GM18511 (cell line): ENCODE measurements around the gene SBK3.
"Not testable (repeated sequence)": the region's sequence is repeated elsewhere in the genome, so short reads cannot be mapped to it uniquely, and the experiment has no call there.

Source experiments
- ATAC-seq: cut with Tn5 transposase; IDR thresholded peaks from one replicate; pipeline ENCODE4 v1.9.1; 2021; ENCODE audit warnings: mild to moderate bottlenecking, moderate library complexity; ENCODE audit not compliant: unreplicated experiment

SBK3 gene

GRCh38 chr19:55541091-55541490 is 4.3 kb downstream of the SBK3 start:
- ATAC-seq = no peak

- no peak for ATAC-seq
Observed at GRCh38 chr19:55540619-55541018, 4.7 kb downstream of the SBK3 start.

GRCh38 chr19:55539090-55539984 is 6.0 kb downstream of the SBK3 start:
- ATAC-seq = no peak

GRCh38 chr19:55538132-55538531 is 7.2 kb downstream of the SBK3 start:
- ATAC-seq = no peak

- no peak for ATAC-seq
Observed at GRCh38 chr19:55537741-55538111, 7.6 kb downstream of the SBK3 start.

GRCh38 chr19:55536951-55537740 is 8.2 kb downstream of the SBK3 start, which contains the start of gene SBK2:
SBK2 (minus strand) TSS chr19:55537133; CDS start chr19:55536294, 839 bp downstream.
- no peak for ATAC-seq

- ATAC-seq = no peak
Observed at GRCh38 chr19:55536366-55536765, 9.0 kb downstream of the SBK3 start.

GRCh38 chr19:55535965-55536350 is 9.4 kb downstream of the SBK3 start:
- no peak for ATAC-seq

GRCh38 chr19:55535173-55535964 is 10.0 kb downstream of the SBK3 start:
- ATAC-seq = no peak

- ATAC-seq = not testable (repeated sequence)
Observed at GRCh38 chr19:55534280-55534679, 11.1 kb downstream of the SBK3 start.

- ATAC-seq = no peak
Observed at GRCh38 chr19:55530996-55531395, 14.3 kb downstream of the SBK3 start.

GRCh38 chr19:55529636-55530234 is 15.6 kb downstream of the SBK3 start:
- ATAC-seq = no peak

GRCh38 chr19:55528030-55528803 is 17.1 kb downstream of the SBK3 start:
- ATAC-seq = no peak

GRCh38 chr19:55527197-55528029 is 17.9 kb downstream of the SBK3 start:
- ATAC-seq = no peak

GRCh38 chr19:55526216-55527196 is 18.8 kb downstream of the SBK3 start:
- no peak for ATAC-seq

GRCh38 chr19:55525289-55526101 is 19.8 kb downstream of the SBK3 start:
- no peak for ATAC-seq

- ATAC-seq = no peak
Observed at GRCh38 chr19:55520691-55521292, 24.6 kb downstream of the SBK3 start.
